ENCODE data around the gene GALNTL6. TPM values are rescaled to one million over a fixed set of nuclear protein-coding genes. Genes with fewer than 3 reads are reported as not detected.
"Not testable (repeated sequence)": the region's sequence is repeated elsewhere in the genome, so short reads cannot be mapped to it uniquely, and the experiment has no call there.

The GALNTL6 gene
- polyA plus RNA-seq, 3 donors: 0.85 to 3.4 (median 0.98) TPM

- DNase-seq (ENCODE audit: low read depth in 3 of 3, low spot score in 2 of 3): no peak
Observed at GRCh38 chr4:172356016-172356415, 542.8 kb downstream of the GALNTL6 start.

- no peak for DNase-seq (ENCODE audit: low read depth in 3 of 3, low spot score in 2 of 3)
Observed at GRCh38 chr4:172357006-172357540, 543.9 kb downstream of the GALNTL6 start.

- no peak for DNase-seq (ENCODE audit: low read depth in 3 of 3, low spot score in 2 of 3)
Observed at GRCh38 chr4:172362569-172362968, 549.4 kb downstream of the GALNTL6 start.

GRCh38 chr4:172369471-172369959 is 556.3 kb downstream of the GALNTL6 start:
- DNase-seq (ENCODE audit: low read depth in 3 of 3, low spot score in 2 of 3): no peak

- DNase-seq (ENCODE audit: low read depth in 3 of 3, low spot score in 2 of 3): no peak
Observed at GRCh38 chr4:172377486-172378140, 564.4 kb downstream of the GALNTL6 start.

- no peak for DNase-seq (ENCODE audit: low read depth in 3 of 3, low spot score in 2 of 3)
Observed at GRCh38 chr4:172379834-172380233, 566.6 kb downstream of the GALNTL6 start.

GRCh38 chr4:172390331-172390730 is 577.1 kb downstream of the GALNTL6 start:
- DNase-seq (ENCODE audit: low read depth in 3 of 3, low spot score in 2 of 3): no peak

GRCh38 chr4:172392741-172393140 is 579.5 kb downstream of the GALNTL6 start:
- no peak for DNase-seq (ENCODE audit: low read depth in 3 of 3, low spot score in 2 of 3)

- DNase-seq (ENCODE audit: low read depth in 3 of 3, low spot score in 2 of 3): no peak
Observed at GRCh38 chr4:172393220-172393619, 580.0 kb downstream of the GALNTL6 start.

GRCh38 chr4:172404676-172405075 is 591.5 kb downstream of the GALNTL6 start:
- DNase-seq (ENCODE audit: low read depth in 3 of 3, low spot score in 2 of 3): no peak

- no peak for DNase-seq (ENCODE audit: low read depth in 3 of 3, low spot score in 2 of 3)
Observed at GRCh38 chr4:172410363-172410762, 597.2 kb downstream of the GALNTL6 start.

GRCh38 chr4:172411149-172411548 is 597.9 kb downstream of the GALNTL6 start:
- no peak for DNase-seq (ENCODE audit: low read depth in 3 of 3, low spot score in 2 of 3)

- no peak for DNase-seq (ENCODE audit: low read depth in 3 of 3, low spot score in 2 of 3)
Observed at GRCh38 chr4:172412851-172413580, 599.8 kb downstream of the GALNTL6 start.

GRCh38 chr4:172428979-172429378 is 615.8 kb downstream of the GALNTL6 start:
- DNase-seq (ENCODE audit: low read depth in 3 of 3, low spot score in 2 of 3): not testable (repeated sequence)

- DNase-seq (ENCODE audit: low read depth in 3 of 3, low spot score in 2 of 3): no peak
Observed at GRCh38 chr4:172480471-172480870, 667.3 kb downstream of the GALNTL6 start.

- DNase-seq (ENCODE audit: low read depth in 3 of 3, low spot score in 2 of 3): no peak
Observed at GRCh38 chr4:172481802-172482508, 668.8 kb downstream of the GALNTL6 start.

- DNase-seq (ENCODE audit: low read depth in 3 of 3, low spot score in 2 of 3): no peak
Observed at GRCh38 chr4:172485007-172485406, 671.8 kb downstream of the GALNTL6 start.

GRCh38 chr4:172486531-172486930 is 673.3 kb downstream of the GALNTL6 start:
- DNase-seq (ENCODE audit: low read depth in 3 of 3, low spot score in 2 of 3): no peak

- no peak for DNase-seq (ENCODE audit: low read depth in 3 of 3, low spot score in 2 of 3)
Observed at GRCh38 chr4:172489861-172490260, 676.7 kb downstream of the GALNTL6 start.

- DNase-seq (ENCODE audit: low read depth in 3 of 3, low spot score in 2 of 3): no peak
Observed at GRCh38 chr4:172495769-172496168, 682.6 kb downstream of the GALNTL6 start.

- no peak for DNase-seq (ENCODE audit: low read depth in 3 of 3, low spot score in 2 of 3)
Observed at GRCh38 chr4:172497321-172497720, 684.1 kb downstream of the GALNTL6 start.

Data from right renal cortex interstitium (tissue), 3 donors.